B cell (primary cell): ENCODE results near the gene SURF6.

Experiments
- CTCF ChIP-seq: fragments of 200-600 bp; IDR thresholded peaks from one replicate; pipeline ENCODE4 v1.8.0; 2022; ENCODE audit warnings: antibody characterized with exemption, mild to moderate bottlenecking
- EZH2 ChIP-seq: IDR thresholded peaks from 2 replicates; pipeline ENCODE4 v1.6.1; 2012; ENCODE audit warnings: borderline replicate concordance, low read depth, mild to moderate bottlenecking, moderate library complexity, low read length; ENCODE audit not compliant: insufficient read depth, poor library complexity, severe bottlenecking

GRCh38 chr9:133280392-133280791 is 55.6 kb downstream of the SURF6 start:
- TF ChIP-seq EZH2 (no peak), CTCF (no peak)
